Activated naive CD4-positive, alpha-beta T cell treated with Interleukin-2 at 50 U/mL for 16 hours (primary cell): ENCODE data around the gene SCYL1.
A peak's percentile ranks its signal among the peaks of the same experiment; 100 is the strongest.

ENCODE experiments used
- DNase-seq: peaks from one replicate; pipeline ENCODE4 v3.0.0-alpha.2; 2020

Gene SCYL1

DNA sequence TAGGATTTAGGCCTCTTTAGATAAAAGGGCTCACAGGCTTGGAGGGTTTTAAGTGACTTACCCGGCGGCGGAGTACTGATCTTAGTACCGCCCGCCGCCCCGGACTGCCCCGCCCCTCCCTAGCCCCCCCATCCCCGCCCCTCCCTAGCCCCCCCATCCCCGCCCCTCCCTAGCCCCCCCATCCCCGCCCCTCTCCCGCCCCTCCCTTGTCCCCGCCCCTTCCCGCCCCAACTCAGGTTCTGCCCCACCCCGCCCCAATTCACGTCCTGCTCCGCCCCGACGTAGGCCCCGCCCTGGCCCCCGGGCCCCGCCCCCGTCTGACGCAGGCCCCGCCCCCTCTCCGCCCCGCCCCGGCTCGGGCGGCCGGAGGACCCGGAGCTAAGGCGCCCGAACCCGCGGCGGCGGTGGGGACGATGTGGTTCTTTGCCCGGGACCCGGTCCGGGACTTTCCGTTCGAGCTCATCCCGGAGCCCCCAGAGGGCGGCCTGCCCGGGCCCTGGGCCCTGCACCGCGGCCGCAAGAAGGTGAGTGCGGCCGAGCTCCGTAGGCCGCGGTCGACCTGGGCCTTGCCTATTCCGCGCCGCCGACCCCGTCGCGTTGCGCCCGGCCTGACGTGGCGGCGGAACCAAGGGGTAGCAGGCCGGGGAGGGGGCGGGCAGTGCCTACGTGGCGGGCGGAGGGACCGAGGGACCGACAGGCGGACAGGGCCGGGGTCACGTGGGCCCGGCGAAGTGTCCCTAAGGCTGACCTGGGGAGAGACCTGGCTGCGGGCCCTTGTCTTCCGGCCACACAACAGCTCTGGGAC, at the start of gene SCYL1:
TSS of gene SCYL1 (plus strand) at position 343 of the 805 bp plus-strand sequence. CDS start at position 414, 71 bp downstream.
- DNase-seq: peak; percentile 77

DNA sequence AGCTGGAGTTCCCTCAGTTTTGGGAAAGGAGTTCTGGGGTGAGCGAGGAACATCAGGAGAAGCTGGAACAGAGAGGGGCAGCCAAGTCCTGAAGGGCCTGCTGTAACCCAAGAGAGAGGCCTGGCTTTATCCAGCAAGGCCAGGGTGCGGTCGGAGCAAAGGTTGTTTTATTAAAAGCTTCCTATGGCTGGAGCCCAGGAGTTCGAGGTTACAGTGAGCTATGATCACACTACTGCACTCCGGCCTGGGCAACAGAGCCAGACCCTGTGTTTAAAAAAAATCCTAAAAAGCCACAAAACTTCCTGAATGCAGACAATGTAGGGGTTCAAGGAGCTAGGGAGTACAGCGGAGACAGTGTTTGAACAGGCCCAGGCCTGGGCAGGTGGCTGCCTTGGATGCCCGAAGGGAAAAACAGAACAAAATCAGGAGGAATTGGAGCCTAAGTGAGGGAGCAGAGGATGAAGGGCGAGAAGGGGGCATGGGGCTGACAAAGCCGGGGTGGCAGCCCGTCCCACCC, 48.2 kb upstream of the SCYL1 start:
- DNase-seq: no peak

GRCh38 chr11:65477149-65477965, 47.5 kb upstream of the SCYL1 start:
- DNase-seq: peak; percentile 93

DNA sequence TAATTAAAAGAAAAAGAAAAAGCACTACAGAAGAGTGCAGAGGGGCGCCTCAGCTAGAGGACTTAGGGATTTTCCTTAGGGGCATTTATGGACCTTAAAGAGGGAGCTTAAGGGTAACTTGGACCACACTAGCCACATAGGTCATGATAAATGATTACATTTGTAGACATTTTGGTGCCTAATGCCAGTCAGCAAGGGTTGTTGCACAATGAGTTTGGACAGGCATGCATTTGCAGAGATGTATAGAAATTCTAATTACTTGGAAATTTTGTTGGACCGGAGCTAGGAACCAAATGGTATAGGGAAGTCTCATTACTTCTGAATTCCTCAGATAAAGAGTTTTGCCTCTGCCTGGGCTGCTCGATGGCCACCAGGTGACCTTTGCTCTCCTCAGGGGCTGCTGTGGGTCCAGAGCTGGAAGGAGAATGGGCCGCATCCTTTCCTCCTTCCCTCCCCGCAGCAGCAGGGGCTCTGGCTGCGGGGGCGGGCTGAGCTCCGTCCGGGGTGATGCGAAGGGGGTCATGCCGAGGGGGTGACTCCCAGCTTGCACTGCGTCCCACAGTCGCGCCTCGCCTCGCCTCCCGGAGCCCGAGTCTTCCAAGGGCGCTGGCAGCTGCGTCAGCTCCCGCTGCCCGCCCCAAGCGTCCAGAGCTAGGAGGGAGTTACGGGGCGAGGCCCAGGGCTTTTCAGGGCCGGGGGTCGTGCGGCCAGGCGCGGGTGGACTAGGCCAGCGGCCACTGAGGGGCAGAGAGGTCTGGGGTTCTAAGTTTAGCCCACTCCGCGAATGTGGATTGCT, 46.3 kb upstream of the SCYL1 start:
- no peak for DNase-seq

GRCh38 chr11:65479184-65480145, 45.4 kb upstream of the SCYL1 start:
- no peak for DNase-seq

DNA sequence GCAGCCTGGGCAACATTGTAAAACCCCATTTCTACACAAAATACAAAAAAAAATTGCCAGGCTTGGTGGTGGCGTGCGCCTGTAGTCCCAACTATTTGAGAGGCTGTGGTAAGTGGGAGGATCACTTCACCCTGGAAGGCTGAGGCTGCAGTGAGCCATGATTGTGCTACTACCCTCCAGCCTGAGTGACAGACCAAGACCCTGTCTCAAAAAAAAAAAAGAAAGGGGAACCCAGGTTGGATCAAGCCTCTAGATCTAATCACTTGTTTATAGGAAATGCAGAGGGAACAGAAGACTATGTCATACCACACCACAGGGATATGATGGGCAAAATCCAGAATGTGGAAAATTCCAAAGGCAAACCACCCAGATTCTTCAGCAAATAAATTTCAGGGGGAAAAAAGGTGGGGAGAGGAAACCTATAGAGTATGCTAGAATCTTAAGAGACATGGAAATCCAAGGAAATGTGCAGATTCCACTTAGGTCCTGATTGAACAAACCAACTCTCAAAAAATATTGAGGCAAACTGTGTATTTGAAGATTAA, 42.5 kb upstream of the SCYL1 start:
- DNase-seq: no peak

DNA sequence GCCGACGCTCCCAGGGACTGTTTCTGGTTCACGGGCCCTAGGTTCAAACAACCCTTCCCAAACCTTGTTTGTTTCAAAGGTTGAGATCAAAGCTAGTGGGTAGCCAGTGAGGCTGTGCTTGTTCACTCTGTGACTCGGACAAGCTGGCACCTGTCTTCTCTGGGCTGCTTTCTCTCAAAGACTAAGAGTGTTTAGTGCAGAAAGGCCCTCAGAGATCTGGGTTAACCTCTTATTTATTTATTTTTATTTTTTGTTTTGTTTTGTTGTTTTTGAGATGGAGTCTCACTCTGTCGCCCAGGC, 39.0 kb upstream of the SCYL1 start:
- DNase-seq: no peak

- DNase-seq: no peak
These were observed 38.1 kb upstream of the SCYL1 start for GRCh38 chr11:65486570-65487466.

GRCh38 chr11:65487467-65488272, 37.2 kb upstream of the SCYL1 start:
- no peak for DNase-seq

DNA sequence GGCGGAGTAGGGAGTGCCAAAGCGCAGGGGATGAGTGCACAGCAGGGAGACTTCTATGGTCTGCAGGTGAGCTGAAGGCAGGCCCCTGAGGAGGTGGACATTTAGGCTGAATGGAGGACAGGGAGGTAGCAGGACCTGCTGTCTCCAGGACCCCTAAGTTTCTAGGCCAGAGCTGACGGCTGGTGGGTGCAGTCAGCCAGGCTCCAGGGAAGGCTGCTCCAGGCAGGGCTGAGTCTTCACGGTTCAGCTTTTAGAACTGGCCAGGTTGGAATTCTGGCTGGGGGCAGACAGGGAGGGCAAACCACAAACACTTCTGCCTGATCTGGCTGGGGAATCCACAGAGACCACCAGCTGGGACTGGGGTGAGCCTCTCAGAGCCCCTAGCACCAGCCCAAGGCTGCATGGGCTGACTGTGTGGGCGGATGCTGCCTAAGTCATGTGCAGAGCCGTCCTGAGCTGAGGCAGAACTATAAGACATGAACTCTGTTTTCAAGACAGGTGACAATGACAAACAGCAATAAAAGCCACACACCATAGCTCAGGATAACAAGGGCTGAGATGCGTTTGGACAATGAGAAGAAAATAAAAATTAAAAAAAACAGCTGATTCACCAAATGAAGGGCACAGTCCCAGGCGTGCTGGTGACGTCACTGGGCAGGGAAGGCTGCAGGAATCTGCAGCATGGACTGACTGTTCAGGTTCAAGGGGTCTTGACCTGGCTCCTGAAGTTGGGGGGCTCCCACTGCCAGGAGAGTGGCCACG, 36.4 kb upstream of the SCYL1 start:
- no peak for DNase-seq

DNA sequence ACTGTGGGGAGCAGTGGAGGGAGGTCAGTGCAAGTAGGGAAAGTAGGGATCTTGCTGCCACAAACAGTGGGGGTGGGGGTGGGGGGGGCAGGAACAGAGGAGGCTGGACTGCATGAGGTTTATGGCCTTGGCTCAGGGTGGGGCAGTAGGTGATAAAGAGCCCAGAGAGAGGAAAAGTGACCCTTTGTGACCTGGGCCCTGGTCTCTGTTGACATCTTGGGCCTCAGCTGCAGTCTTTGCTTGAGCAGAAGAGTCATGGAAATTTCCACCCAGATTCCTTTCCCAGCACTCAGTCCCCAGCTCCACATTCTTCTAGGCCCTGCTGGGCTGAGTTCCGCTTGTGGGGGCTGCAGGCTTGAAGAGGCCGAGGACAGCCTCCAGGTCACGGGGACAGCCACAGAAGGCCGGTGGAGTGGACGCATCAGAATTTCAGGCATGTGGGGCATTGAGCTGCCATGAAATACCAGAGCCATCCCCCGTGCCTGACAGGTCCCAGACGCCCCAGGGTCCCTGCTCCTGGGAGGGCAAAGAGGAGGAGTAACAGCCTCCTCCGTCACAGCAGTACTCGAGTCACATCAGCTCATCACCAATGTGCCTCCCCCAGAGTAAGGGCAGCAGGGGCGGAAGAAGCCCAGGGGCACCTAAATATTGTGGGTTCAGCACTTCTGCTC, 35.7 kb upstream of the SCYL1 start:
- DNase-seq: no peak

DNA sequence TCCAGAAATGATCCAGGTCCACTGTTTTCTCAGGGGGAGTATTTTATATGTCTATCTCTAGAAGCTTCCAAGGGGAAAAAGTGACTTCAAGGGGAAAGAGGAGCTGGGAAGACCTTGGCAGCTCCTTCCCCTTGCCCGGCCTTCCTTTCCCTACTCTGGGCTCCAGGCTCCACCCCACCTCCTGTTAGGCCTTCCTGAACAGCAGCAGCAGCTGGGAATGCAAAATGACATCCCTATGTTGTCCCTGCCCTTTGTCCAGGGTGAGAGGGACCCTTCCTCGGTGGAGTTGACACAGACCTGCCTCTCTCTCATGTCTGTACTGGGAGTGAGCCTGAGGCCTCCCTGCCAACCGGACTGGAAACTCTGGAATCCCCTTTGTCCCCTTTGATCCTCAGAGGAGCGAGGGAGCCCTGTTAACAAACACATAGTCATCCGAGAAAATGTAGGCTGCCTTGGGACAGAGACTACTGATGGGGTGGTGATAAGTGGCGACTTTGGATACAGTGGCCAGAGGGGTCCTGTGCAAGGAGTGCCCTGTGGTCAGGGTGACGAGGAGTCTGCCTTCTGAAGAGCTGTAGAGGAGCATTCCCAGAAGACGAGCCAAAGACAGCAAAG, 35.1 kb upstream of the SCYL1 start:
- no peak for DNase-seq

GRCh38 chr11:65491163-65491465, 33.8 kb upstream of the SCYL1 start:
- DNase-seq: no peak

DNA sequence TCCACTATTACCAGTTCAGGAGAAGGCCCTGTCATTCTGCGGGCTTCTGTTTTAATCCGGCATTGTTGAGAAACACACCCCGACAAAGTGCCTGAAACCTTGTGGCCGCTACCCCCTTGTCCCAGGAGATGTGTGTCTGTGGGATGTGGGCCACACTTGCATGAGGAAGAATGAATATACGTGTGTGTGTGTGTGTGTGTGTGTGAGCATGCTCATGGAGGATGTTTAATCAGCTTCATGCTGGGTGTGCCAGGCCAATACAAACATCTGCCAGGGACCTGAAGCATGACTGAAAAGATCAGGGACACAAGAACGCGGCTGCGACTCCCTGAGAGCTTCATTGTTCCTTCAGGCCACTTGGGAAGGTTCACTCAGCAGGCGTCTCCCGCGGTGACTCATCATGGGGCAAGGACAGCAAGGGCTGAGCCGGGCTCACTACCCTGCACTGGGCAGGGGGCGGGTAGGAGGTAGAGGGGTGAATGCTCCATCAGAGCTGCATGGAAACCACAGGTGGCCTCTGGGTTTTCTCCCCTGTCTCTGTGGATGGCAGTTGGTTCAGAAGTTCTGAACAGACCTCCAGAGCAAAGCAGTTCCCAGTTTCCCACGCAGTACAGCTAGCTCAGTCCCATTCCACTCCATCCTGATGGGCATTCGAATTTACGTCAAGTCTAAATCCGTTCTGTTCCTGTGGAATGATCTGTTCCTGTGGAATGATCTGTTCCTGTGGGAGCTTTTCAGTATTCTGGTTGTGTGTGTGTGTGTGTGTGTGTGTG, 33.1 kb upstream of the SCYL1 start:
- no peak for DNase-seq

DNA sequence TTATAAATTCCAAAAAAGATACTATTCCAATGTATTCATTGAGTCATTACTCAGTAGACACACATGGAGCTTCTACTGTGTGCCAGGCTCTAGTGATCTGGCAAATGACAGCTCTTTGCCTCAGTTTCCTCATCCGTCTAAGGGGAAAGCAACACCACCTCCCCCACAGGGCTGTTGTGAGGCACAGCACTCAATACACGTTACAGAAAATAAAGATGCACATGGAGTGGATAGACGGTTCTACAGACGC, 32.6 kb upstream of the SCYL1 start:
- DNase-seq: no peak

GRCh38 chr11:65492637-65493366, 32.1 kb upstream of the SCYL1 start:
- no peak for DNase-seq
